RWPE2 (cell line): ENCODE data around the gene APOA1.

Source experiments
- ATAC-seq: fragments of 200-7000 bp; cut with Tn5 transposase; 3 replicates; pipeline ENCODE4 v1.9.1; 2021; ENCODE audit warnings: low read depth
- DNase-seq: peaks from one replicate; pipeline ENCODE4 v3.0.0-alpha.2; 2020; ENCODE audit warnings: low spot score
- H3K27ac ChIP-seq: fragments of 450-650 bp; 2 replicates; pipeline ENCODE4 v1.5.1; 2017; ENCODE audit warnings: mild to moderate bottlenecking; ENCODE audit not compliant: poor library complexity, severe bottlenecking
- H3K27me3 ChIP-seq: fragments of 250-450 bp; sonication (Bioruptor Pico); 2 replicates; pipeline ENCODE4 v1.5.1; 2021; ENCODE audit warnings: mild to moderate bottlenecking, moderate library complexity; ENCODE audit not compliant: insufficient read depth, poor library complexity, severe bottlenecking
- H3K36me3 ChIP-seq: fragments of 250-450 bp; sonication (Bioruptor Pico); 2 replicates; pipeline ENCODE4 v1.5.1; 2020; ENCODE audit warnings: low read depth, mild to moderate bottlenecking, moderate library complexity
- H3K4me1 ChIP-seq: fragments of 250-450 bp; sonication (Bioruptor Pico); 2 replicates; pipeline ENCODE4 v1.5.1; 2021; ENCODE audit warnings: mild to moderate bottlenecking, moderate library complexity; ENCODE audit not compliant: insufficient read depth, poor library complexity, severe bottlenecking
- H3K4me3 ChIP-seq: fragments of 250-450 bp; sonication (Bioruptor Pico); 2 replicates; pipeline ENCODE4 v1.5.1; 2021; ENCODE audit warnings: mild to moderate bottlenecking, moderate library complexity; ENCODE audit not compliant: severe bottlenecking
- H3K9me3 ChIP-seq: fragments of 250-450 bp; sonication (Bioruptor Pico); 2 replicates; pipeline ENCODE4 v1.5.1; 2021; ENCODE audit warnings: mild to moderate bottlenecking, moderate library complexity; ENCODE audit not compliant: severe bottlenecking
- CTCF ChIP-seq: fragments of 450-650 bp; IDR thresholded peaks from one replicate; pipeline ENCODE4 v1.5.1; 2017; ENCODE audit warnings: mild to moderate bottlenecking, moderate library complexity; ENCODE audit not compliant: poor library complexity, severe bottlenecking

Gene APOA1

GRCh38 chr11:116833816-116834534 is 3.4 kb downstream of the APOA1 start:
- H3K4me3 ChIP-seq = no peak overlapping the region
- H3K36me3 ChIP-seq = no peaks in the 10 kb centered on the region
- H3K4me1 ChIP-seq = no peaks in the 10 kb centered on the region
- no peaks in the 10 kb centered on the region for H3K27me3 ChIP-seq
- TF ChIP-seq CTCF = no peak
- no peak for DNase-seq
- H3K9me3 ChIP-seq = no peaks in the 10 kb centered on the region
- ATAC-seq = no peak
- no peak overlapping the region for H3K27ac ChIP-seq

- no peak for TF ChIP-seq CTCF
- Histone ChIP-seq H3K4me3 (no peak overlapping the region), H3K9me3 (no peaks in the 10 kb centered on the region), H3K27ac (no peak overlapping the region), H3K4me1 (no peaks in the 10 kb centered on the region), H3K27me3 (no peaks in the 10 kb centered on the region), H3K36me3 (no peaks in the 10 kb centered on the region)
- no peak for DNase-seq
- no peak for ATAC-seq
Observed at GRCh38 chr11:116833491-116833815, 4.0 kb downstream of the APOA1 start.

- ATAC-seq = no peak
- H3K27ac ChIP-seq = no peak overlapping the region
- no peaks in the 10 kb centered on the region for H3K36me3 ChIP-seq
- H3K9me3 ChIP-seq = no peaks in the 10 kb centered on the region
- H3K4me1 ChIP-seq = no peaks in the 10 kb centered on the region
- H3K4me3 ChIP-seq = no peak overlapping the region
- no peak for DNase-seq
- no peak for TF ChIP-seq CTCF
- H3K27me3 ChIP-seq = no peaks in the 10 kb centered on the region
Observed at GRCh38 chr11:116832350-116833290, 4.8 kb downstream of the APOA1 start.

- no peak for TF ChIP-seq CTCF
- ATAC-seq (no peak), DNase-seq (no peak)
- Histone ChIP-seq H3K4me1 (no peaks in the 10 kb centered on the region), H3K27me3 (no peaks in the 10 kb centered on the region), H3K4me3 (no peak overlapping the region), H3K9me3 (no peaks in the 10 kb centered on the region), H3K36me3 (no peaks in the 10 kb centered on the region), H3K27ac (no peak overlapping the region)
Observed at GRCh38 chr11:116831790-116832349, 5.6 kb downstream of the APOA1 start.
